C1 segment of cervical spinal cord (tissue), 14 donors: ENCODE results near the gene AMBN.
"Not testable (repeated sequence)": the region's sequence is repeated elsewhere in the genome, so short reads cannot be mapped to it uniquely, and the experiment has no call there.

Experiments
- DNase-seq, 14 donors: peaks; one replicate each; lab custom pipeline; 2025; lab: John Stamatoyannopoulos, UW

The AMBN gene

DNA sequence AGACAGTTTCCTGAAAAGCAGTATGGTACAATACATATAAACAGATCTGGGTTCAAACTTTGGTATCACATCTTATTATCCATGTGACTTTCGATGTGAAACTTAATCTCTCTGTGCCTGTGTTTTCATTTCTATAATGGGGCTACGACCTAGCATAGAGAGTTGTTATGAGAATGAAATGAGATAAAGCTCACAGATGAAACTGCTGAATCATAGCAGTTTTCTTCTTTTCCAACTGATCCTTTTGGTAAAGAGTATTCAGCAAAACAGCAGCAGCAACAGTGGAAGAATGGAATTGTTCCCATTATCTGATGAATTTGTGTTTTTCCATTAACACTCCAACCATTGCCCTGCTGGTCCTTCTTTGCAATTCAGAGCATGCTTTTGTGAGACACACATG is 16.3 kb downstream of the AMBN start:
- no peak for DNase-seq

GRCh38 chr4:70613306-70614183 is 21.5 kb downstream of the AMBN start:
- no peak for DNase-seq

DNA sequence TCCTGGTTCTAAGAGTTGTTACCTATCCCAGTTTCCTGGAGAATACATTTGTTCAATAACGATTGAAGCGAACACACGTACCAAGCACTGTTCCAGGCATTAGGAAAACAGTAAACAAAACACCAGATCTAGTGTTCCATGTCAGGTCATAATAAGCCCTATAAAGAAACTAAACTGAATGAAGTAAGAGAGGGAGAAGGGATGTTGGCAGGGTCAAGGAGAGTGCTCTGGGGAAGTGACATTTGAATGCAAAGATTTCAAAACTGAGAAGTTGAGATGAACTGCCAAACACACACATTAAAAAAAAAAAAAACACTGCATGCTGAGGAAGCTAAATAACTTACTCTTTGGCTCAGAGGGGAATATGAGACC is 22.1 kb downstream of the AMBN start:
- no peak for DNase-seq

DNA sequence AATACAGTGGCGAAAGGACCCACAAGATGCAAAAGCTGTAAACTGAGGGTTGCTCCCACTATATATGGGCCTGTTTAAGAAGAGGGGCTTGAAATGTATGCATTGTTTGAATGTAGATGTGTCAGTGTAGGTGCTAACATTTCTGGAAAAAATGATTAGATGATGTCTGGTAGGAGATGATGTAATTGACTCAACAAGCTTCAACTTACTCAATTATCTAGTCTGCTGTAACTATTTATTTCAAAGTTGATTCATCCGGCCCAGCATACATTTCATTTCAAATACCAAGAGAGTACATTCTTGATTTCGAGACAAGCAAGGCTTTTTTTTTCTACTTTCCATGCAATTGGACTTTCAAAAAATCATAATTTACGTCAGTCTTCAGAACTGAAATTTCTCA is 27.2 kb downstream of the AMBN start:
- no peak for DNase-seq

GRCh38 chr4:70619778-70620177 is 27.7 kb downstream of the AMBN start:
- no peak for DNase-seq

DNA sequence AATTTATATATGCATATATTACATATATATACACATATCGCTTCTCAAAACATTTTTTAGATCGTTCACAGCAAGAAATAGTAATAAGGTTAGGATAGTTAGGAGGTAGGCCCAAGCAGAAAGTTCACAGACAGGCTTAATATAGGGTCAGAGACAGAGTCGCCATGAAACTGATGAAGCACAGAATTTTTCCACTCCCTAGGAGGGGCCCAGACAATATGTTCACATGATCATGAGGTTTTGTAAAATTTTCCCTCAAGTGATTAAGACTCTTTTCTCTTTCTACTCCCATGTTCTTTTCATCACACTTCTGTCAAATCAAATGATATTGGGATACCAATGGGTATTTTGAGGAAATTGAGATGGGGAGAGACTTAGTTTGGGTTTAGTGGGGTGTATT is 31.3 kb downstream of the AMBN start:
- DNase-seq = no peak

DNA sequence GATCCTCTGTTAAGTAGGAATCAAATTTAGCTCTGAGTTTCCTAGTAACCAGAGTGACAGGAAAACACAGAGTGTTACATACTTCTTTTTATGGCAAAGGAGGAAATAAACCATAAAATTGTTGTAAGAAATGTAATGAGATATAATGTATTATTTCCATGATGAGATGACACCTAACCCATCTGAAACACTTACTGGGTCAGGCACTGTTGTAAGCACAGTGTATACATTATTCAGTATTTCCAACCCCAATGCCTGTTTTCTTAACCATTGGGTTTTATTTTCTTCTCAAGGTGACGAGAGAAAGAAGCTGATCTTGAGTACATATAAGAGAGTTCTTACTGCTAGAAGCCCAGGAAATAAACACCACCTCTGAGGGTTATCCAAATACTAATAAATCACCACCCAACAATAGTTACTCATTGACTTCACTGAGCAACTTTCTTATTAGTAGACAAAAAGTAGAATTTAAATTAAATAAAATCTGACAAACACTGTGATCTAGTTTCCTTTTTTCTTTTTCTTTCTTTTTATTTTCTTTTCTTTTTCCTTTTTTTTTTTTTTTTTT is 32.3 kb downstream of the AMBN start:
- no peak for DNase-seq

DNA sequence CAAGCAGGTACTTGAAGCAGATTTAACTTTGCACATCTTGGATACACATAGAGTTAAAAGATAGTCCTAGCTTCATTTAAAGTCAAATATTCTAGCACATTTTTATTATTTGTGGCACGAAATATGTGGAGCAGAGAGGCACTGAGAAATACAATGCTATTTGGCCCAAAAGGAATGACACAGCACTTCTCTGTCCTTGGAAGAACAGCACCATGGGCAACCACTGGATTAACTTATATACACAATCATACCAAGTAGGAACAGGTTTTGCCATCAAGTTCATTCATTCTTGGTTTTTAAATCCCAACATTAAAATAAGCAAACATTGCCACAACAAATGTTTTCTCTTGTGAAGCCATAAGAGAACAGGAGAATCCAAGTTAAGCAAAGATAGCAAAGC is 35.6 kb downstream of the AMBN start:
- DNase-seq = no peak

DNA sequence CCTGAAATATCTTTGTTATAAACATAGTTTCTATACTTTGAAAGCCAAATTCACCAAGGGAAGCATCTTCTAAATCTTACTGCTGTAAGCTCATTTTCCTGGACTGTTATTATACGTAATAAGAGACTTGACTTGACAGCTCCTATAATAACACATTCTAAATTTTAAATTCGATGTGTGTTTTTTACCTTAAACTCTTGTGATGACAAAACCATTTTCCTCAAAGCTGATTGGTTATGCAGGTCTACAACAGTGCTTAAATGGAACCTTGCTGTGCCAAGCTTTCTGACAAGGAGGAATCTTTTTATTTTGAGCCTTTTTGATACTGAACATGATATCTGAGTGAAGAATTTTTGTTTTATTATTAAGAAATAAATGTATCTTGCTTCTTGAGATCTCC is 36.4 kb downstream of the AMBN start, which contains the start of gene ENAM:
Gene ENAM, plus strand, starts transcription at position 301 of the 400 bp plus-strand sequence. CDS start 757 bp downstream, outside the sequence.
- DNase-seq = no peak

- DNase-seq = no peak
Observed at GRCh38 chr4:70629469-70630090, 37.5 kb downstream of the AMBN start.

- no peak for DNase-seq
Observed at GRCh38 chr4:70630162-70630561, 38.1 kb downstream of the AMBN start.

DNA sequence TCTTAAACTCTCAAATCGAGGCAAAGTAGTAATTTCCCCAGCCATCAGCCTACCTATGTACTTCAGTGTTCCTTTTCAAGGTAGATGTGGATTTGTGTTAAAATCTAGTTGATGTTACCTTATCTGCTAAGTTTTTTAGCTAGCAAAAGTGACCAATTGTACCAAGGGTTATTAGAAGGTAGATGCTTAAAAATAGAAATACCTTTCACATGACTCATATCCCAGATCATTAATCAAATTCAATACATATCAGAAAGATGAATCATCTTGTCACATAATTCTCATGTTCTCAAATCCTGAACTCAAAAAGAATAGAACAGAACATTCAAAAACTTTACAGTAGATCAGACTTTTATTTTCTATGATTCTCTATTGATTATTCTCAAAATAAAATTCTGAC is 40.0 kb downstream of the AMBN start:
- no peak for DNase-seq

DNA sequence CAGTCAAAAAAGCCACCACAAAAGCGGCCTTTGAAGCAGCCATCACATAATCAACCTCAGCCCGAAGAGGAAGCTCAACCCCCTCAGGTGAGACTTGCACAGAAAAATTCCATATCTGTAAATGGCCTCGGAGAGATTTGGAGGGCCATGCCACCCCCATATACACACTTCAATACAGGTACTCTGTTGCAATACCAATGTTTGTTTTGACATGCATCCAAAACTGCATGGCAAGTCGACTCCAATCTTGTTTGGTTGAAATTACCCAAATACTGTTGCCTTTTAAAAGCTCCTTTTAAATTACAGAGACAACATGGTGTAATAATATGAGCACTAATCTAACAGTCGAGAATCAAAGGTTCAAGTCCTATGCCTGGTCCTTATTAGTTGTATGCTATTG is 42.4 kb downstream of the AMBN start:
- DNase-seq = no peak

DNA sequence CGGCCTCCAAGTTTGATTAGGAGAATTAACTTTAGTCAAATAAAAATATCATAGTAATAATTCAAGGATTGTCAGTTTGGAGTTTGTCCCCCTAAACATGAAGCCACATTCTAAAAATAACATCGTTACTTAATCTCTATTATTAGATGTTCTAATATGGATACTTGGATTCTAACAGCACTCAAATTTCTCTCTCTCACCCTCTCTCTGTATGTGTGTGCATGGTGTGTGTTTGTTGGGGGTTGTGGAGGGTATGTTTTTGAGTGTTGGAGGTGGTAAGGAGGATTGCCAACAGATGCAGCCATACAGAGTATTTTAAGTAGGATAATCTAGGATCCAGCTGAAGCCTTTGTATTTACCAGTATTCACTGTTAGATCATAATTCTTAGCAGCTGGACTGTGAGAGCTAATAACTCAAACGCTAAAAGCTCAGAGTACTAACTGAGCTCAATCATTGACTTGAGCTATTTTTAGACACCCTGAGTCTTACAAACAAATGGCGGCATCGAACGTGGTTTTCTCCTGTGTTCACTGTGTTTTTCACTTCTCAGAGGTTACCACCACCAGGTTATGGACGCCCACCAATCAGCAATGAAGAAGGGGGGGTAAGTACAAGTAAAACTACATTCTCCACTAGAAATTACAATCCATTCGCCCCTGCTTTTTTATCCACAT is 45.3 kb downstream of the AMBN start:
- DNase-seq = no peak

DNA sequence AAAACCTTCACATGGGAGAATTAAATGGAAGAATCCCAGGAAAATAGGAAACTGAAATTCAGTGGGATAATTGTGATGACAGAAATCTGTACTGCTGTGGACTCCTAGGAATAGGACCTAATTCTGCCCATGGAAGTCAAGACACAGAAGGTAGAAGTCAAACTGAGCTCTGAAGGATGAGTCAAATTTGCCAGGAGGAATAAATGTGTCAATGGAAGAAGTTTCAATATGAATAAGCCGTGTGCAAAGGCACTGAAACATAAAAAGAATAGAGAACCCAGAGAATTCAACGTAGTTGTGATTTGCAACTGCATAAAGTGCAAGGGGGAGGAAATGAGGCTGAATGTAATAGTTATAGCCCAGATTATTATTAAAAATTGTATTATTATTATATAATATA is 48.1 kb downstream of the AMBN start:
- no peak for DNase-seq

DNA sequence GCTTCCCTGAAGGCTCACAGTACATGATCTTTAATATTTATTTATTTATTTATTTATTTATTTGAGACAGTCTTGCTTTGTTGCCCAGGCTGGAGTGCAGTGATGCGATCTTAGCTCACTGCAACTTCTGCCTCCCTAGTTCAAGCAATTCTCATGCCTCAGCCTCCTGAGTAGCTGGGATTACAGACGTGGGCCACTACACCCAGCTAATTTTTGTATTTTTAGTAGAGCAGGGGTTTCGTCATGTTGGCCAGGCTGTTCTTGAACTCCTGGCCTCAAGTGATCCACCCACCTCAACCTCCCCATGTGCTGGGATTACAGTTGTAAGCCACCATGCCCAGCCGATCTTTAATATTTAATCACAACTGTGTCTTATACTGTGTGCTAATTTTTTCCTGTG is 58.7 kb downstream of the AMBN start:
- DNase-seq = not testable (repeated sequence)

DNA sequence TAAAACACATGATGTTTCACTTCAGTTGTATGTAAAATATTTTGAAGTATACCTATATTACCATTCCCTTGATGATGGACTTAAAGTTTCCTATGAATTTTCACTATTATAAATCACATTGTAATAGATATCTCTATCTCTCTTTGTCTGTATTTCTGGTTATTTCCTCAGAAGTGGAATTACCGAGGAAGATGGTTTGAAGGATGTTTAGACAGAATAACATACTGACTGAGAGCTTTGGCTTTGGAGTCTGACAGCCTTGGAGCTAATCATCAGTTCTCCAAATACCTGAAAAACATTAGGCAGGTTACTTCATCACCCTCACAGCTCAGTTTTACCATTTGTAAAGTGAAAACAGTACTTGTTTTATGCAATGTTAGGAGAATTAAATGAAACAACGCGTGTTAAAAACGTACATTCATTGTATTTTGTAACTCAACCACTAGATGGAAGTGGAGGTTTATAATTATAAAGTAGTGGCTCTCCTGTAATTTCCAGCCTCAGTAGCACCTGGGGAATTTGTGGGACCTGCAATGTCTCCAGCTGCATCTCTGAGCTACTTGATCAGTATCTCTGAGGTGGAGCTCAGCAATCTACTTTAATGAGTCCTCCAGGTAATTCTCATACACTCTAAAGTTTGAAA is 59.9 kb downstream of the AMBN start:
- peak in 1 of 14 donors; percentile 1 for DNase-seq

DNA sequence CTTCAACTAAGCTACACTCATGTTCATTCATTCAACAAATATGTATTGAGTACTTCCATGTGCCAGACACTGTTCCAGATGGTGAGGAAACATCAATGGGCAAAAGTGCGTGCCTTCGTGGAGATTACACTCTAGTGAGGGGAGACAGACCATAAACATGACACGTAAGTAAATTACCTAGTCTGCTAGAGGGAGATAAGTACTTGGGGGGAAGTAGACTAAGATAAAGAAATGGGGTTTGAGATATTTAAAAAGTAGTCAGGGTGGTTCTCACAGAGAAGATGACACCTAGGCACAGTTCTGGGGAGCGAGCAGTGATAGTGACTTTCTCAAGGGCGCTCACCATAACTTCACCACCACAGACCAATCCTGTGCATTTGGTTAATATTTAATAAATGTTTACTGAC is 62.6 kb downstream of the AMBN start:
- DNase-seq = no peak
